Measurements from ENCODE around the gene SUV39H1. TPM values are rescaled to one million over a fixed set of nuclear protein-coding genes. Genes with fewer than 3 reads are reported as not detected.
A peak's percentile ranks its signal among the peaks of the same experiment; 100 is the strongest.
"Not testable (repeated sequence)": the region's sequence is repeated elsewhere in the genome, so short reads cannot be mapped to it uniquely, and the experiment has no call there.

Gene SUV39H1
- total RNA-seq, 4 donors from 2014 or later, result 2.7 to 8.6 (median 7.1) TPM

DNA sequence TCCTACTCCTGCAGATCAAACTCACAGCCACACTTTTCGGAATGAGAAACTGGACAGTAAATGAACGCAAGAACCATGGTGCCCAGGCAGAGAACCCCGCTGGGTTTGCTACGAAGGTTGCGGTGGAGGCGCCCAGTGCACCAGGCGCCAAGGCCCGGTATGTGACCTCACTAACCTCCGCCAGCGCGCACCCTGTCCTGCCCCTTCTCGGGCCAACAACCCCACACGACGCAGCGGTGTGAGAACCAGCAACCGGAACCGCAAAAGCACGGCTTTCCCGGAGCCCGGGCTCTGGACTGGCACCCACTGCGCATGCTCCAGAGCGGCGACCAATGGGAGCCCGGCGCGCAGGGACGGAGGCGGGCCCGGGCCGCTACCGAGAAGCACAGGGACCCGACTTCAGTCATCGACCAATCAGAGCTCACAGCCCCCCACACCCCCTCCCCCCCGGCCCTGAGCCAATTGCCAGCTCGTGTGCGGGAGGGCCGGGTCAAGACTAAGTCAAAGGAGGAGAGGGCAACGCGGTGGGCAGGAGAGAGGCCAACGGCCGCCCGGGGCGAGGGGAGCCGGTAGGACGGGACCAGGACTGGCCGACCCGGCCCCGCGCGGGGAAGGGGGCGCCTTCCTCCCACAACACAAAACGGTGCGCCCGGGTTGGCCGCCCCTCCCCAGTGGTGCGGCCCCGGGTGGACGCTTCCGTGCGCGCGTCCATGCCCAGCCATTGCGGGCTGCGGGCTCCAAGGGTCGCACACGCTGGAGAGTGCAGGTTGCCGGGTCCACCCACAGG, 20.2 kb upstream of the SUV39H1 start:
- peak overlapping the region; percentile 37 to 69 (median 55) for H3K27ac ChIP-seq
- no peaks in the 10 kb centered on the region for H3K4me1 ChIP-seq
- no peaks in the 10 kb centered on the region for H3K36me3 ChIP-seq
- peak in 1 of 2 donors; percentile 71 for TF ChIP-seq POLR2A (IDR thresholded peaks at IDR 0.05)
- TF ChIP-seq, protein P1, sequence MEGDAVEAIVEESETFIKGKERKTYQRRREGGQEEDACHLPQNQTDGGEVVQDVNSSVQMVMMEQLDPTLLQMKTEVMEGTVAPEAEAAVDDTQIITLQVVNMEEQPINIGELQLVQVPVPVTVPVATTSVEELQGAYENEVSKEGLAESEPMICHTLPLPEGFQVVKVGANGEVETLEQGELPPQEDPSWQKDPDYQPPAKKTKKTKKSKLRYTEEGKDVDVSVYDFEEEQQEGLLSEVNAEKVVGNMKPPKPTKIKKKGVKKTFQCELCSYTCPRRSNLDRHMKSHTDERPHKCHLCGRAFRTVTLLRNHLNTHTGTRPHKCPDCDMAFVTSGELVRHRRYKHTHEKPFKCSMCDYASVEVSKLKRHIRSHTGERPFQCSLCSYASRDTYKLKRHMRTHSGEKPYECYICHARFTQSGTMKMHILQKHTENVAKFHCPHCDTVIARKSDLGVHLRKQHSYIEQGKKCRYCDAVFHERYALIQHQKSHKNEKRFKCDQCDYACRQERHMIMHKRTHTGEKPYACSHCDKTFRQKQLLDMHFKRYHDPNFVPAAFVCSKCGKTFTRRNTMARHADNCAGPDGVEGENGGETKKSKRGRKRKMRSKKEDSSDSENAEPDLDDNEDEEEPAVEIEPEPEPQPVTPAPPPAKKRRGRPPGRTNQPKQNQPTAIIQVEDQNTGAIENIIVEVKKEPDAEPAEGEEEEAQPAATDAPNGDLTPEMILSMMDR (IDR thresholded peaks at IDR 0.05), result no peak
- WGBS, 2 donors, result 0% methylated on average over 1 to 2 of the region's 67 CpGs
- H3K4me3 ChIP-seq (replicated peaks in 1 of 3), result peak overlapping the region; percentile 39 to 63 (median 47)
- no peaks in the 10 kb centered on the region for H3K9me3 ChIP-seq
- no peaks in the 10 kb centered on the region for H3K27me3 ChIP-seq
- intact Hi-C loops (cut with DNase I), result no loop called here
- DNase-seq, result peak; percentile 87 to 88

DNA sequence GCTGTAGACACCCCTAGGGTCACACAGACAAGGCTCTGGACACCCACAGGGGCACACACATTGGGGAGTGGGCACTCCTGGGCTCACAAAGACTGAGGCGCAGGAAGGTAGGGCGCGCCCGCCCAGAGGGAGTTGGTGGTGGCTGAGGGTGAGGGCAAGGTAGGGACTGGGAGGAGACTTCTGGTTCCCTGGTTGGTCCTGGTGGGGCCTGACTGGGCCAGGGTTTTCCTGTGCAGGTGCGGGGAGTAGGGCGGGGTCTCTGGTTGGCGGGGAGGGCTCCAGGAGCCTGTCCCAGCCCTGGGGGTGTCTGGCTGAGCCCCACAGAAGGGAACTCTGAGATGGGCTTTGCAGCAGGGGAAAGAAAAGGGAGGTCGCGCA, 19.7 kb upstream of the SUV39H1 start:
- H3K4me1 ChIP-seq, result no peaks in the 10 kb centered on the region
- intact Hi-C loops (cut with DNase I), result no loop called here
- H3K36me3 ChIP-seq, result no peaks in the 10 kb centered on the region
- DNase-seq, result peak in 1 of 2 donors; percentile 7
- 11 to 17% methylated on average over 2 to 3 of the region's 9 CpGs for WGBS, 2 donors
- H3K27ac ChIP-seq, result peak overlapping the region in 2 of 3 donors; percentile 37 to 63
- H3K9me3 ChIP-seq, result no peaks in the 10 kb centered on the region
- H3K27me3 ChIP-seq, result no peaks in the 10 kb centered on the region
- TF ChIP-seq POLR2A (IDR thresholded peaks at IDR 0.05), result no peak
- TF ChIP-seq, protein P1 (IDR thresholded peaks at IDR 0.05), result no peak
- peak overlapping the region; percentile 39 to 63 (median 47) for H3K4me3 ChIP-seq (replicated peaks in 1 of 3)

DNA sequence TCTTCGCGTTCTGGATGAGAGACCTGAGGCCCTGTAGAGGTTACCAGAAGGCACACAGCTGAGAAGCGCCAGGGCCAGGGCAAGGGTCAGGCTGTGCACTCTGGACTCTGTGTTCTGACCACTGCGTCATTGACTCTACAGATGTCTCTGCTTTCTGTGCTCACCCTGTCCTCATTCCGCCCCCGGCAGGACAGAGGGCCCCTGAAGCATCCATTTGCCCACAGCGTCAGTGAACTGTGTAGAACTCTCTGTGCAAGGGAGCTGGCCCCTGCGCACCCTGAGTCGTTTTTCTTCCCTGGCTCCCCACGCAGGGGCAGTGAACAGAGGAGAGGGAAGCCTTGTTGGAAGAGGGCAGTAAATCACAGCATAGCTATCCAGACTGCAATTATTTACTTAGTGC, 19.0 kb upstream of the SUV39H1 start:
- 23 to 31% methylated on average over 9 of the region's 10 CpGs for WGBS, 2 donors
- Histone ChIP-seq H3K27ac (no peak overlapping the region), H3K4me3 (replicated peaks in 1 of 3) (no peak overlapping the region)

DNA sequence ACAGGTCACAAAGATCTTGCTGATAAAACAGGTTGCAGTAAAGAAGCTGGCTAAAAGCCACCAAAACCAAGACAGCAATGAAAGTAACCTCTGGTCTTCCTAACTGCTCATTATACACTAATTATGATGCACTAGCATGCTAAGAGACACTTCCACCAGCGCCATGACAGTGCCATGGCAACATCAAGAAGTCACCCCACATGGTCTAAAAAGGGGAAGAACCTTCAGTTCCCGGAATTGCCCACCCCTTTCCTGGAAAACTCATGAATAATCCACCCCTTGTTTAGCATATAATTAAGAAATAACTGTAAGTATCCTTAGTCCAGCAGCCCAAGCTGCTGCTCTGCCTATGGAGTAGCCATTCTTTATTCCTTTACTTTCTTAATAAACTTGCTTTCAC, 16.1 kb upstream of the SUV39H1 start:
- H3K27ac ChIP-seq; DNase-seq; H3K4me1 ChIP-seq; H3K4me3 ChIP-seq (replicated peaks in 1 of 3); H3K9me3 ChIP-seq; H3K27me3 ChIP-seq; intact Hi-C loops (cut with DNase I); H3K36me3 ChIP-seq: not testable (repeated sequence)
- 51 to 75% methylated on average over 2 of the region's 2 CpGs for WGBS, 2 donors

More for the DNA sequence above, 19.0 kb upstream of the SUV39H1 start:
- Histone ChIP-seq H3K9me3 (no peaks in the 10 kb centered on the region), H3K27me3 (no peaks in the 10 kb centered on the region), H3K4me1 (no peaks in the 10 kb centered on the region), H3K36me3 (no peaks in the 10 kb centered on the region)
- intact Hi-C loops (cut with DNase I), result no loop called here
- no peak for DNase-seq
- TF ChIP-seq, protein P1 (IDR thresholded peaks at IDR 0.05), result no peak
- no peak for TF ChIP-seq POLR2A (IDR thresholded peaks at IDR 0.05)

DNA sequence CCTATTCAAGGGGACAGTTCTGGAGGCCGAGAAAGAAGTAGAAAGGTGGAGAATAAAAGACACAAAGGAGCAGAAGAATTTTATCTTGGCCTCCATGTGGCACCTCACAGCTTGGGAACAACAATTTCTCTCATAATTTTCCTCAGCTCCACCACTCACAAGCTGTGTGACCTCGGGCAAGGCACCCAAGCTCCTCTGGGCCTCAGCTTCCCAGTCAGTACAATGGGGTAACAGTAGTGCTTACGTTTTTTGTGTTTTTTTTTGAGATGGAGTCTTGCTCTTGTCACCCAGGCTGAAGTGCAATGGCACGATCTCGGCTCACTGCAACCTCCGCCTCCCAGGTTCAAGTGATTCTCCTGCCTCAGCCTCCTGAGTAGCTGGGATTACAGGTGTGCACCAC, 15.6 kb upstream of the SUV39H1 start:
- intact Hi-C loops (cut with DNase I); H3K27ac ChIP-seq; H3K27me3 ChIP-seq; DNase-seq; H3K36me3 ChIP-seq; H3K4me3 ChIP-seq (replicated peaks in 1 of 3); H3K9me3 ChIP-seq; H3K4me1 ChIP-seq: not testable (repeated sequence)
- 86 to 88% methylated on average over 6 of the region's 6 CpGs for WGBS, 2 donors

DNA sequence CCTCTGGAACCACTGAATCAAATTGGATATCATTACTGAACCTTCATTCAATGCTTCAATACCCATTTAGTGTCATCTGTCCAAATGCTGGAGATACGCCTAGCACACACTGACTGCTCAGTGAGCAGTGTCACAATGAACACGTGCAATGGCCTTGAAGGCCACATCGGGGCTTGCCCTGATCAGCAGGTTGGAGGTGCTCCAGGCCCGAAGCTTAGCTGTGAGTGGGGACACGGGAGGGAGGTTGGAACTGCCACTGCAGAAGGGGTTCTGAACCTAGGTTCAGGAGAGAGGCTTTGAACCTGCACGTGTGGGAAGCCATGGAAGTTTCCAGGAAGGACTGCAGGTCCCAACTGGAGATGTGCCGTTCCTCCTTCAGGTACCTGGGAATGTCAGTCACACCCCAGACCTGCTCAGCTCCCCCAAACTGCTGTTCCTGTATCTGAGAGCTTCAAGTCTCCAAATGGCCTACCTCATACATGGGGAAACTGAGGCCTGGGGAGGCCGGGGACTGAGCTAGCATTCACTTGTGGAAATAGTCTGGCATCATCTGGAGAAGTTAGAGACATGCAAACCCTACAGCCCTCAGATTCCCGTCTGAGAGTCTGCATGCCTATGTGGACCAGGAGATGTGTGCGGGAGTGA, 14.9 kb upstream of the SUV39H1 start:
- no peak overlapping the region for H3K27ac ChIP-seq
- peaks cover 3% of the 10 kb centered on the region for H3K27me3 ChIP-seq
- TF ChIP-seq POLR2A (IDR thresholded peaks at IDR 0.05), result no peak
- TF ChIP-seq, protein P1 (IDR thresholded peaks at IDR 0.05), result no peak
- DNase-seq, result no peak
- no peaks in the 10 kb centered on the region for H3K9me3 ChIP-seq
- H3K4me1 ChIP-seq, result no peaks in the 10 kb centered on the region
- no peaks in the 10 kb centered on the region for H3K36me3 ChIP-seq
- H3K4me3 ChIP-seq (replicated peaks in 1 of 3), result no peak overlapping the region
- WGBS, 2 donors, result 100% methylated on average over 1 of the region's 10 CpGs; no CpG with 5 or more reads in 1 of the 2 donors
- intact Hi-C loops (cut with DNase I), result no loop called here

DNA sequence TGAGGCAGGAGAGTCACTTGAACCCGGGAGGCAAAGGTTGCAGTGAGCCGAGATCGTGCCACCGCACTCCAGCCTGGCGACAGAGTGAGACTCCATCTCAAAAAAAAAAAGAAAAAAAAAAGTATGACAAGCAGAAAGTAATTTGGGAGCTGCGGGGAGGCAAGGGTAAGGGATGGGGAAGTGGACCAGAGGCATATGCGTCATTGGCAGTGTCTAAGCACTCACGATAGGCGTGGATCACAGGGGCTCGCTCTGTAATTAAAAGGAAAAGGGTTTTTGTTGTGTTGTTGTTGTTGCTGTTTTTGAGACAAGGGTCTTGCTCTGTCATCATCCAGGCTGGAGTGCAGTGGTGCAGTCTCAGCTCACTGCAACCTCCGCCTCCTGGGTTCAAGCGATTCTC, 13.7 kb upstream of the SUV39H1 start:
- H3K4me3 ChIP-seq (replicated peaks in 1 of 3); H3K4me1 ChIP-seq; H3K9me3 ChIP-seq; H3K36me3 ChIP-seq; intact Hi-C loops (cut with DNase I); H3K27ac ChIP-seq; H3K27me3 ChIP-seq; DNase-seq: not testable (repeated sequence)
- WGBS, 2 donors, result 91 to 94% methylated on average over 12 of the region's 12 CpGs
